Left lung (tissue), 10 donors: ENCODE results near the gene ERC2. TPM values are rescaled to one million over a fixed set of nuclear protein-coding genes. Genes with fewer than 3 reads are reported as not detected.

ENCODE experiments used
- ATAC-seq: fragments of 200-7000 bp; cut with Tn5 transposase; one replicate; pipeline ENCODE4 v1.9.1; 2020; ENCODE audit warnings: moderate library complexity
- DNase-seq, 4 donors: peaks; one replicate each; pipeline ENCODE4 v3.0.0-alpha.2; 2013 to 2020
- H3K27ac ChIP-seq, 2 donors: fragments of 200-600 bp; sonication (generic) in 1 of 2; one replicate each; pipeline versions ENCODE4 v1.5.0 to v1.8.0; 2020 to 2021
- H3K27me3 ChIP-seq, 2 donors: fragments of 200-600 bp; sonication (generic) in 1 of 2; one replicate each; pipeline versions ENCODE4 v1.5.0 to v1.8.0; 2020 to 2021
- H3K36me3 ChIP-seq, 2 donors: fragments of 200-600 bp; sonication (generic) in 1 of 2; one replicate each; pipeline versions ENCODE4 v1.5.0 to v1.8.0; 2020 to 2021
- H3K4me1 ChIP-seq, 2 donors: fragments of 200-600 bp; one replicate each; pipeline ENCODE4 v1.8.0; 2021
- H3K4me3 ChIP-seq, 2 donors: fragments of 200-600 bp; sonication (generic) in 1 of 2; one replicate each; pipeline versions ENCODE4 v1.5.0 to v1.8.0; 2020 to 2021; ENCODE audit warnings: mild to moderate bottlenecking in 1 of 2
- H3K9me3 ChIP-seq, 2 donors: fragments of 200-600 bp; sonication (generic) in 1 of 2; one replicate each; pipeline versions ENCODE4 v1.5.0 to v1.8.0; 2020 to 2021
- CTCF ChIP-seq, 2 donors: fragments of 200-600 bp; sonication (generic) in 1 of 2; IDR thresholded peaks; one replicate each; pipeline versions ENCODE4 v1.5.0 to v1.8.0; 2021; ENCODE audit warnings: antibody characterized with exemption in 2 of 2
- intact Hi-C, 2 donors: fragments of 100-400 bp; cut with DNase I; formaldehyde crosslinking; loops; one replicate each; pipeline versions ENCODE4 v1.11.2 to v1.14.2; 2022
- polyA plus RNA-seq, 6 donors: library from polyadenylated mRNA; unstranded; fragments of 120-200 nt; gene quantifications; one replicate each; pipeline ENCODE4 v1.2.1, GENCODE V29; 2013; ENCODE audit not compliant: insufficient read length in 6 of 6
- total RNA-seq, 2 donors: library from RNA; stranded (reverse); fragmentation: NEBNext Ultra II Directional; extraction: Animal tissue kit (Norgen Biotek cat#: 25700); gene quantifications; one replicate each; pipeline ENCODE4 v1.2.1, GENCODE V29; 2021
- donor health status: DM: no; HTN: yes; CAD: no.
- donor health status: DM: no; HTN: no; CAD: no.

Gene ERC2
- total and polyA plus RNA-seq, 8 donors, result 1.6 to 3.3 (median 2.1) TPM

- no peak overlapping the region for H3K27ac ChIP-seq
- no peak overlapping the region for H3K4me3 ChIP-seq
- TF ChIP-seq CTCF (IDR thresholded peaks at IDR 0.05), result no peak
- DNase-seq (no peak), ATAC-seq (no peak)
- H3K27me3 ChIP-seq, result no peaks in the 10 kb centered on the region
- H3K9me3 ChIP-seq, result no peaks in the 10 kb centered on the region
- H3K36me3 ChIP-seq, result no peaks in the 10 kb centered on the region
- no peaks in the 10 kb centered on the region for H3K4me1 ChIP-seq
- intact Hi-C loops, result no loop called here
Observed at GRCh38 chr3:55549177-55549576, 919.1 kb downstream of the ERC2 start.

GRCh38 chr3:55546866-55547669 is 921.2 kb downstream of the ERC2 start:
- Histone ChIP-seq H3K9me3 (no peaks in the 10 kb centered on the region), H3K4me1 (no peaks in the 10 kb centered on the region), H3K36me3 (no peaks in the 10 kb centered on the region), H3K27me3 (no peaks in the 10 kb centered on the region), H3K27ac (no peak overlapping the region), H3K4me3 (no peak overlapping the region)
- intact Hi-C loops, result no loop called here
- DNase-seq (no peak), ATAC-seq (no peak)
- TF ChIP-seq CTCF (IDR thresholded peaks at IDR 0.05), result no peak

GRCh38 chr3:55545995-55546394 is 922.3 kb downstream of the ERC2 start:
- DNase-seq (no peak), ATAC-seq (no peak)
- TF ChIP-seq CTCF (IDR thresholded peaks at IDR 0.05), result no peak
- Histone ChIP-seq H3K36me3 (no peaks in the 10 kb centered on the region), H3K4me3 (no peak overlapping the region), H3K27me3 (no peaks in the 10 kb centered on the region), H3K9me3 (no peaks in the 10 kb centered on the region), H3K27ac (no peak overlapping the region), H3K4me1 (no peaks in the 10 kb centered on the region)
- intact Hi-C loops, result no loop called here

GRCh38 chr3:55544219-55544618 is 924.0 kb downstream of the ERC2 start:
- Histone ChIP-seq H3K4me1 (no peaks in the 10 kb centered on the region), H3K36me3 (no peaks in the 10 kb centered on the region), H3K27ac (no peak overlapping the region), H3K9me3 (no peaks in the 10 kb centered on the region), H3K4me3 (no peak overlapping the region), H3K27me3 (no peaks in the 10 kb centered on the region)
- TF ChIP-seq CTCF (IDR thresholded peaks at IDR 0.05), result no peak
- intact Hi-C loops, result no loop called here
- ATAC-seq, result no peak
- no peak for DNase-seq

GRCh38 chr3:55543181-55543614 is 925.1 kb downstream of the ERC2 start:
- H3K9me3 ChIP-seq, result no peaks in the 10 kb centered on the region
- DNase-seq (no peak), ATAC-seq (no peak)
- intact Hi-C loops, result no loop called here
- H3K4me3 ChIP-seq, result no peak overlapping the region
- H3K27ac ChIP-seq, result no peak overlapping the region
- H3K4me1 ChIP-seq, result no peaks in the 10 kb centered on the region
- TF ChIP-seq CTCF (IDR thresholded peaks at IDR 0.05), result no peak
- H3K27me3 ChIP-seq, result no peaks in the 10 kb centered on the region
- H3K36me3 ChIP-seq, result no peaks in the 10 kb centered on the region
